GM21529 (cell line): ENCODE measurements around the gene PLIN5.
"Not testable (repeated sequence)": the region's sequence is repeated elsewhere in the genome, so short reads cannot be mapped to it uniquely, and the experiment has no call there.

Source experiments
- ATAC-seq: cut with Tn5 transposase; IDR thresholded peaks from one replicate; pipeline ENCODE4 v1.9.1; 2021; ENCODE audit not compliant: unreplicated experiment

PLIN5 gene

GRCh38 chr19:4547303-4548237 lies 12.5 kb upstream of the PLIN5 start:
- ATAC-seq = no peak

DNA sequence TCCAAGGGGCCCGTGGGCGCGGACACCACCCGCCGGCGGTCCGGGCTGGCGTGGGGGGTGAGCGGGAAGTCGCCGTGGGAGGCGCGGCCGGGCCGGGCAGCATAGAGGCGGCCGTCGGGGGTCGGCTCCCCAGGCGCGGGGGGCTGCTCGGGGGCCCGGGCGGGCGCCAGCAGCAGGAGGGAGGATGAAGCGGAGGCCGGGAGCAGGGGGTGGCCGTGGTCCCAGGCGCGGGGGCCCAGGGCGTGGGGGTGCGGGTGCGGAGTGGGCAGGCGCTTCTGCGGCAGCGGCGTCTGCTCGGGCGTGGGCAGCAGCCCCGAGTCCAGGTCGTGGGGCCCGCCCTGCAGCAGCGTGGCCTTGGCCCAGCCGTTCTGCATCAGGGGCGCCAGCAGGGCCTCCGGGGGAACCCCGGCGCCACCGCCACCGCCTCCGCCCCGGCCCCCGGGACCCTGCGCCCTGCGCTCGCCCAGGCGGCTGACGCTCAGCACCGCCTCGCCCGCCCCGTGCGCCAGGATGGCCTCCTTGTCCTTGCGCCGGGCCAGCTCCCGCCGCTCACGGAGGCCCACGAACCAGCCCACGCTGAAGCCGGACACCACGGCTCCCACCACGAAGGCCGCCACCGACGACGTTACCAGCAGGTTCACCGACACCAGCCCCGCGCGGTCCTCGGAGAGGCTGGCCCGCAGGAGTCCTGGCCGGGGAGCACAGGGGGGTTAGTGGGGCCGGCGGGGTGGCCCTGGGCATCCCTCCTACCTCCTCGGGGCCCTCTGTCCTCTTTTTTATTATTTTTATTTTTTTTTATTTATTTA lies 9.0 kb upstream of the PLIN5 start:
- no peak for ATAC-seq

GRCh38 chr19:4542896-4543841 lies 8.1 kb upstream of the PLIN5 start:
- ATAC-seq = no peak

- not testable (repeated sequence) for ATAC-seq
Measured at GRCh38 chr19:4541806-4542145, 6.8 kb upstream of the PLIN5 start.

GRCh38 chr19:4541114-4541805 lies 6.2 kb upstream of the PLIN5 start:
- ATAC-seq = no peak

DNA sequence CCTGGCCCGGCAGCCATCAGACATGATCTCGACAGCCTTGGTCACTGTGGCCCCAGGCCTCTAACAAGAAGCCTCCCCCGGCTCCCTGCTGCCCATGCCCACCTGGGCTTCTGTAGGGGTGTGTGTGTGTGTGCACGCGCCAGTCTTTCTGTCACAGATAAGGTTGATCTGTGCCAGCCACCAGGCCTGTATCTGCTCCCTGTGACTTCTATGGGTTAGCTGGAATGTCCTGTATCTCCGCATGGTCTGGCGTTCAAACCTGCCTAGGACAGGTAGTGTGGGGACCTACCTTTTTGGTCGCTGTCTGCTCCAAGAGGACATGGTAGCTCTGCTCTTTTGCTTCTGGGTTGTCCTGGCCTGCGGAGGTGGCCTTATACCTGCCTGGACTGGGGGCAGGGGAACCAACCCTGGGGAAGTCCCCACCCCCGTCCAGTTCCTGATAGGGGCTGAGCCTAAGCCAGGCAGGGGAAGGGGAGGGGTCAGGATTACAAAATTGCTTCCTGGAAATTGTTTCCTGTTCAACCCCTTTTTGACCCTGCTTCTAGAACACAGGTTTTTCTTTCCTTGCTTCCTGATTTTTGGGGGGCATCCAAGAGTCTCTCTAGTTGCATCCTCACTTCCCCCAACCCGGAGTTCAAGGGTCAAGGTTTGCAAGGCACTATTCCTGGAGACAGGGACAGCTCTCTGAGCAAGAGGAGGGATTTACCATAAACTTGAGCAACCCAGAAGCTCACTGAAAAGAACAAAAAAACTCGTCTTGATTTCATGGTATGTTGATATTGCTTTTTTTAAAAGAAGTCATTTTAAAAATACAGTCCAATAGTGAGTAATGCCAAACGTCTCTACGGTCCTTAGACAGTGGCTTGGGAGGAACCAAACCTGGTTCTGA lies 4.9 kb upstream of the PLIN5 start, which contains the start of gene LRG1:
Gene LRG1 (minus strand): TSS at position 344 of the 889 bp plus-strand sequence. CDS start 23 bp downstream, at position 321.
- ATAC-seq = no peak

DNA sequence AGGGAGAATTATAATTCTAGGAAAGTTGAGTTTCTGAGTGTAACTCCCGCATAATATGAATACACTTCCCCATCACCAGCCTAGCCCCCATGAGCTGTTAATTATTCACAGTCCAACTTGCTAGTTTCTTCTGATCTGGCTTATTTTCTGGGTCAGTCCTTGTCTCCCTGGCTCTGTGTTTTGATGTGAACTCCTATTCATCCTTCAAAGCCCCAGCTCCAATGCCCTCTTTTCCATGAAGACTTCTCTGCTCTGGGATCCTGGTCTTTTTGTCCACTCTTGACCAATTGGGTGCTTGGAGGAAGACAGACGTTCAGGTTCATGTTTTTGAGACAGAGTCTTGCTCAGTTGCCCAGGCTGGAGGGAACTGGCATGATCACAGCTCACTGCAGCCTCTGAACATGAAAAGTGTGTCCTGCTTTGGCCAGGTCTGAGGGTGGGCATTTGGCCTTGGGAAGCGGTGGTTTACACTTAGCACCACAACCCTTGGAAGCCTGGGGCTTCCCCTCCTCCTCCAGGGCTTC lies 4.2 kb upstream of the PLIN5 start:
- ATAC-seq = no peak

DNA sequence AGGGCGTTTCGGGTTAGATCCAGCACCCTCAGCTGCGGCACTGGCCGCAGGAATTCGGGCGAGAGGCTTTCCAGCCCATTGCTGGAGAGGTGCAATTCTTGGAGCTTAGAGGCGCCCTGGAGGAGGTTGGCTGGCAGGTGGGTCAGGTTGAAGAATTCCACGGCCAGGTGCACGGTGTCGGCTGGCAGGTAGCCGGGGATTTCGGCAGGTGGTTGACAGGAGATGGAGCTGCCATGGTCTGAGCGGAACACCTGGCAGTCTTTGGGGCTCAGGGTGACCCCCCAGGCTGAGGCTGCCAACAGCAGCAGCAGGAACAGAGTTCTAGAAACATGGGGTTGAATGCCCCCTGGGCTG lies 3.6 kb upstream of the PLIN5 start:
- ATAC-seq = no peak

DNA sequence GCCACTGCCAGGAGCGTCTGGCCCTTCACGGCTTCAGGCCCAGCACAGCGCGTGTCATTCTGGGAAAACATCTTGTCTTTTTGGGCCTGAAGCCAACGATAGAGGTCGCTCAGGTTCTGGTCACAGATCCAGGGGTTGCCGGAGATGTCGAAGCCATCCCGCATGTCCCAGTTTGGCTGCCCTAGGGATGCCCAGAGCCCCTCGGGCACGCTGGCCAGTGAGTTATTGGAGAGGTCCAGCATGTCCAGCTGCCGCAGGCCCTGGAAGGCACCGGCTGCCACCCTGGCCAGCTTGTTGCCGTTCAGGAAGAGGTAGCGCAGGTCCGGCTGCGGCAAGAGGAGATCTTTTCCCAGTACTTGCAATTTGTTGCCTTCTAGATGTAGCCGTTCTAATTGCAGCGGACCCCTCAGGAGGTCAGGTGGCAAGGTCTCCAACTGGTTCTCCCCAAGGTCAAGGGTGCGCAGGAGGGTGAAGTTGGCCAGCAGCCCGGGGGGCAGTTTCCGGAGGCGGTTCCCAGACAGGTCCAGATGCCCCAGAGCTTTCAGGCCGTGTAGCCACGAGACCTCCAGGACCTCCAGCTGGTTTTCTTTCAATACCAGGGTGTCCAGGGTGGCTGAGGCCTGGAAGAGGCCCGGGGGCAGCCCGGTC lies 3.1 kb upstream of the PLIN5 start:
- ATAC-seq = no peak

DNA sequence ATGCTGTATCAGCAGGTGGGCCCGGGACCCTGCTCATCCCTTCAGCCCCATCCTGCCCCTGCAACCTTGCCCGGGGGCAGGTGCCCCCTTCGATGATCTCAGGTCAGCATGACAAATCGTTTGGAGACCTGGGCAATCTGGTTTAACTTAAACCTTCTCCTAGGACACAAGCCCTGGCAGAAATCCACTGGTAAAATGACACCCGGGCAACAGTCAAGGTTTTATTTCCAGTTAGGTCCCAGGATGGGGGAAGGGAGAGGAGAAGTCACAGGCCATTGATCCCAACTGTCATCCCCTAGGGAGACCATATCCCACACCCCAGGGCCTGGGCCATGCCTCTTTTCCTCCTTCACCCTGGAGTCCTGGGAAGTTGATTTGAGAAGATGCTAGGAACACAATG lies 1.8 kb upstream of the PLIN5 start:
- ATAC-seq = no peak

- no peak for ATAC-seq
Measured at GRCh38 chr19:4533835-4534424, 1.1 kb downstream of the PLIN5 start.

DNA sequence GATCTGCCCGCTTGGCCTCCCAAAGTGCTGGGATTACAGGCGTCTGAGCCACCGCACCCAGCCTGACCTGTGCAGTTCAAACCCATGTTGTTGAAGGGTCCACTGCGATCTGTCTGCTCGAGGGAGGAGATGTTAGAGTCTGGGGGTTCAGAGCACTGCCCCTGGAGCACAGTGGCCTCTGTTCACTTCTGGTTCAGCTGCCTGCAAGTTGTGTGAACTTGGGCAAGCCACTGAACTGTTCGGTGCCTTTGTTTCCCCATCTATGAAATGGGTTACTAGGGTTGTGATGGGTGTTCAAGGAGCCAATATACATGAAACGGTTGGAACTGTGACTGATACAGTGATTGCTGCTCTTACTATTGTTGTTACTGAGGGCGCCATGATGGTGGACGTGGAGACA lies 1.7 kb downstream of the PLIN5 start:
- ATAC-seq = no peak

DNA sequence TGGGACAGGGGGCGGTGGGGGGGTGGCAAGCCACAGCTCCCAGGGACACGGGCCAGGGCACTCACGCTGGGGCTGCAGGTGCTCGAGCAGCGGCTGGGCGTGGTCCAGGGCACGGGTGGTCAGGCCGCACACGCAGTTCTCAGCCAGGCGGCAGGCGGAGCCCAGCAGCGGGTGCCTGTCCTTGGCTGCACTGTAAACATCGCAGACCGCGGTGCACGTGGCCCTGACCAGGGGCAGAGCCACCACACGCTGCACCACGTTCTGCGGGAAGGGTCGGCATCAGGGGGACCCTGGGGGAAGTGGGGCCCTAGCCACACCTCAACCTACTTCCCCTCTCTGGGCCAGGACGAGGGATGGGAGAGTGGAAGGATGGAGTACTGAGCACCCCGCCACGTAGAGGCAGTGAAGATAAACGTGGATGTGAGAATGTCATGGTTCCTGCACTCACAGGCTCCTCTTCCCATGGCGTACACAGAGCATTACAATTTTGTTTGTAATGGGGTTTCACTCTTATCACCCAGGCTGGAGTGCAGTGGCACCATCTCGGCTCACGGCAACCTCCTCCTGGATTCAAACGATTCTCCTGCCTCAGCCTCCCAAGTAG lies 3.4 kb downstream of the PLIN5 start:
- ATAC-seq = no peak

DNA sequence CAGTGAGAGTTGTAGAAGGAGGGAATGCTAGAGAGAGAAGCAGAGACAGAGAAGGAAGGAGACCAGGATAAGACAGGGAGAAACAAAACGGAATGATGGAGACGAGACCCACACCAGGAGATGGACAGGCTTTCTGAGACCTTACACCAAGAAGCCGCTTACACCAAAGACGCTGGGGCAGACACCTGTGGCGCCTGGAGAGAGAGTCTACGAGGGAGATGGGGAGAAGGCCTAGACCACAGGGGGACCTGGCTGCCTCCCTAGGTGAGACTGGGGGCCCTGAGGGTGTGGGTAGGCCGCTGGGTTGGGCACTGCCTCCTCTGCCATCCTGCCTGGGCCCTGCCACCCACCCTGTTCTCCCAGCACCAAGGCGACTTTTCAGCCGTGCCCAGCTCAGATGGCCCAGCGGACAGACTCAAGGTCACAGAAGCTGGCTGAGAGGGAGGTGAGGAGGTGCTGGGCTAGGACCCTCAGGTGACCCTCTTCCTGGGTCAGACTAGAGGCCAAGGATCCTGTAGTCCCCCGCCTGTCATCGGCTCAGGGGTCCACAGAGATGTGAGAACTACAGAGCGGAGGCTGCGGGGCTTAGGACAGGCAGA lies 5.0 kb downstream of the PLIN5 start:
- ATAC-seq = no peak

- ATAC-seq = no peak
Measured at GRCh38 chr19:4528843-4529242, 6.2 kb downstream of the PLIN5 start.

GRCh38 chr19:4527377-4527776 lies 7.6 kb downstream of the PLIN5 start:
- ATAC-seq = not testable (repeated sequence)

GRCh38 chr19:4525563-4526002 lies 9.4 kb downstream of the PLIN5 start:
- ATAC-seq = no peak
